Measurements from ENCODE around the gene PTPRD. TPM values are rescaled to one million over a fixed set of nuclear protein-coding genes. Genes with fewer than 3 reads are reported as not detected.

PTPRD gene
- total and polyA plus RNA-seq, 2 donors (not counting 1 experiment from before 2014, with no cell fraction given) = 0.35 to 4.8 TPM

GRCh38 chr9:8268881-8269280 is 2343.9 kb downstream of the PTPRD start:
- Histone ChIP-seq H3K9ac (ENCODE audit: insufficient read depth, low read length) (no peak overlapping the region), H4K20me1 (ENCODE audit: control insufficient read depth, extremely low read depth, insufficient read depth, low read length) (no peaks in the 10 kb centered on the region), H3K27me3 (ENCODE audit: control insufficient read depth, insufficient read depth, low read length) (no peaks in the 10 kb centered on the region), H3K9me3 (ENCODE audit: control insufficient read depth, insufficient read depth, low read depth, low read length) (no peaks in the 10 kb centered on the region), H3K36me3 (ENCODE audit: control insufficient read depth, insufficient read depth, low read length) (no peaks in the 10 kb centered on the region), H3K79me2 (ENCODE audit: control insufficient read depth, insufficient read depth, low read length) (no peaks in the 10 kb centered on the region), H3K4me2 (ENCODE audit: extremely low read depth, insufficient read depth, low read length) (no peak overlapping the region), H3K4me3 (replicated peaks in 1 of 4; ENCODE audit: control extremely low read depth in 1 of 4, insufficient read depth in 1 of 4, low read depth in 3 of 4, low read length in 4 of 4) (no peak overlapping the region), H2AFZ (ENCODE audit: low read length) (no peak overlapping the region), H3K27ac (ENCODE audit: insufficient read depth, low read length) (no peak overlapping the region), H3K4me1 (ENCODE audit: control insufficient read depth, extremely low read depth, insufficient read depth, low read length) (no peaks in the 10 kb centered on the region)
- peak in 1 of 2 donors; percentile 42 for DNase-seq (ENCODE audit: low read depth in 2 of 2)
- TF ChIP-seq CTCF (conservative IDR thresholded peaks at IDR 0.05 in 1 of 2, IDR thresholded peaks at IDR 0.05 in 1 of 2; ENCODE audit: low read depth in 1 of 2, low read length in 2 of 2) (no peak), EZH2 (IDR thresholded peaks at IDR 0.05; ENCODE audit: low read length, missing control alignments) (no peak)

- H3K4me2 ChIP-seq (ENCODE audit: extremely low read depth, insufficient read depth, low read length) = no peak overlapping the region
- H3K36me3 ChIP-seq (ENCODE audit: control insufficient read depth, insufficient read depth, low read length) = no peaks in the 10 kb centered on the region
- H3K9ac ChIP-seq (ENCODE audit: insufficient read depth, low read length) = no peak overlapping the region
- H3K9me3 ChIP-seq (ENCODE audit: control insufficient read depth, insufficient read depth, low read depth, low read length) = no peaks in the 10 kb centered on the region
- H3K79me2 ChIP-seq (ENCODE audit: control insufficient read depth, insufficient read depth, low read length) = no peaks in the 10 kb centered on the region
- H3K27ac ChIP-seq (ENCODE audit: insufficient read depth, low read length) = no peak overlapping the region
- TF ChIP-seq EZH2 (IDR thresholded peaks at IDR 0.05; ENCODE audit: low read length, missing control alignments) (no peak), CTCF (conservative IDR thresholded peaks at IDR 0.05 in 1 of 2, IDR thresholded peaks at IDR 0.05 in 1 of 2; ENCODE audit: low read depth in 1 of 2, low read length in 2 of 2) (no peak)
- H3K4me3 ChIP-seq (replicated peaks in 1 of 4; ENCODE audit: control extremely low read depth in 1 of 4, insufficient read depth in 1 of 4, low read depth in 3 of 4, low read length in 4 of 4) = no peak overlapping the region
- DNase-seq (ENCODE audit: low read depth in 2 of 2) = peak in 1 of 2 donors; percentile 74
- no peak overlapping the region for H2AFZ ChIP-seq (ENCODE audit: low read length)
- H3K4me1 ChIP-seq (ENCODE audit: control insufficient read depth, extremely low read depth, insufficient read depth, low read length) = no peaks in the 10 kb centered on the region
- no peaks in the 10 kb centered on the region for H3K27me3 ChIP-seq (ENCODE audit: control insufficient read depth, insufficient read depth, low read length)
- no peaks in the 10 kb centered on the region for H4K20me1 ChIP-seq (ENCODE audit: control insufficient read depth, extremely low read depth, insufficient read depth, low read length)
These were observed 2344.5 kb downstream of the PTPRD start for GRCh38 chr9:8268216-8268878.

GRCh38 chr9:8267636-8268035 is 2345.2 kb downstream of the PTPRD start:
- Histone ChIP-seq H3K27ac (ENCODE audit: insufficient read depth, low read length) (no peak overlapping the region), H3K4me2 (ENCODE audit: extremely low read depth, insufficient read depth, low read length) (no peak overlapping the region), H2AFZ (ENCODE audit: low read length) (no peak overlapping the region), H3K9ac (ENCODE audit: insufficient read depth, low read length) (no peak overlapping the region), H3K9me3 (ENCODE audit: control insufficient read depth, insufficient read depth, low read depth, low read length) (no peaks in the 10 kb centered on the region), H3K4me3 (replicated peaks in 1 of 4; ENCODE audit: control extremely low read depth in 1 of 4, insufficient read depth in 1 of 4, low read depth in 3 of 4, low read length in 4 of 4) (no peak overlapping the region), H3K4me1 (ENCODE audit: control insufficient read depth, extremely low read depth, insufficient read depth, low read length) (no peaks in the 10 kb centered on the region), H3K36me3 (ENCODE audit: control insufficient read depth, insufficient read depth, low read length) (no peaks in the 10 kb centered on the region), H3K27me3 (ENCODE audit: control insufficient read depth, insufficient read depth, low read length) (no peaks in the 10 kb centered on the region), H4K20me1 (ENCODE audit: control insufficient read depth, extremely low read depth, insufficient read depth, low read length) (no peaks in the 10 kb centered on the region), H3K79me2 (ENCODE audit: control insufficient read depth, insufficient read depth, low read length) (no peaks in the 10 kb centered on the region)
- TF ChIP-seq CTCF (conservative IDR thresholded peaks at IDR 0.05 in 1 of 2, IDR thresholded peaks at IDR 0.05 in 1 of 2; ENCODE audit: low read depth in 1 of 2, low read length in 2 of 2) = no peak
- no peak for TF ChIP-seq EZH2 (IDR thresholded peaks at IDR 0.05; ENCODE audit: low read length, missing control alignments)
- peak; percentile 1 to 26 for DNase-seq (ENCODE audit: low read depth in 2 of 2)

Data from fibroblast of lung (primary cell).